HepG2 (cell line): ENCODE results near the gene PHACTR1. TPM values are rescaled to one million over a fixed set of nuclear protein-coding genes. Genes with fewer than 3 reads are reported as not detected.
A peak's percentile ranks its signal among the peaks of the same experiment; 100 is the strongest.

Source experiments
- ATAC-seq: fragments of 200-7000 bp; cut with Tn5 transposase; 3 replicates; pipeline ENCODE4 v1.9.1; 2020; ENCODE audit warnings: mild to moderate bottlenecking, moderate library complexity
- BruUV-seq: library from RNA; stranded (reverse); fragments of 400-500 nt; replicated peaks from 2 replicates; lab custom pipeline; 2021; lab: Mats Ljungman, UMichigan
- CTCF ChIA-PET: fragments of 300-600 bp; formaldehyde crosslinking; extraction: SDS; loops from one replicate; lab custom pipeline; 2021; ENCODE audit warnings: low total read pairs, inconsistent platforms, low intra/inter-chr PET ratio; lab: Yijun Ruan, JAX
- POLR2A ChIA-PET: fragments of 350-600 bp; sonication (Branson Sonifier 250); formaldehyde crosslinking; loops from one replicate; lab custom pipeline; 2020; ENCODE audit warnings: antibody characterized with exemption, inconsistent platforms; lab: Yijun Ruan, JAX
- DNase-seq: peaks from one replicate; pipeline ENCODE4 v3.0.0-alpha.2; 2015; ENCODE audit warnings: low spot score
- FAIRE-seq: peaks from 3 replicates; lab custom pipeline; 2011; peaks lifted over from hg19 to GRCh38; lab: Jason Lieb, UNC
- H2AFZ ChIP-seq: one replicate; pipeline ENCODE4 v1.6.1; 2011; ENCODE audit warnings: low read length, inconsistent platforms
- H3K27ac ChIP-seq: fragments of 300-600 bp; 3 replicates; pipeline ENCODE4 v1.8.0; 2011; ENCODE audit warnings: mixed run types, mild to moderate bottlenecking, mixed read lengths, low read length, inconsistent platforms; ENCODE audit not compliant: insufficient read depth; ENCODE audit errors: extremely low read length
- H3K27me3 ChIP-seq, 2 experiments: fragments of 200-600 bp in 1 of 2; 2 replicates in 1 of 2; 3 replicates in 1 of 2; pipeline versions ENCODE4 v1.6.0 to v1.8.0; 2011; ENCODE audit warnings: low read length in 2 of 2, mild to moderate bottlenecking in 2 of 2, moderate library complexity in 2 of 2, inconsistent platforms in 1 of 2; ENCODE audit not compliant: insufficient read depth in 2 of 2, control insufficient read depth in 1 of 2
- H3K36me3 ChIP-seq, 2 experiments: fragments of 200-600 bp in 1 of 2; replicated peaks in 1 of 2; 2 replicates in 1 of 2; 3 replicates in 1 of 2; pipeline versions ENCODE4 v1.5.1 to v1.8.0; 2011; ENCODE audit warnings: low read length in 2 of 2, inconsistent platforms in 1 of 2; ENCODE audit not compliant: insufficient read depth in 2 of 2, control insufficient read depth in 1 of 2
- H3K4me1 ChIP-seq: 2 replicates; pipeline ENCODE4 v1.5.1; 2012; ENCODE audit warnings: low read length, inconsistent platforms; ENCODE audit not compliant: insufficient read depth
- H3K4me2 ChIP-seq: 2 replicates; pipeline ENCODE4 v1.6.0; 2011; ENCODE audit warnings: low read depth, low read length, inconsistent platforms
- H3K4me3 ChIP-seq, 3 experiments: fragments of 200-600 bp in 1 of 3; sonication (generic), shearing (Covaris generic) in 1 of 3; replicated peaks in 1 of 3; 2 replicates each; pipeline ENCODE4 v1.5.1; 2011 to 2016; ENCODE audit warnings: low read length in 3 of 3, inconsistent platforms in 2 of 3, low read depth in 2 of 3, mild to moderate bottlenecking in 2 of 3, control low read depth in 1 of 3, mixed read lengths in 1 of 3; ENCODE audit not compliant: insufficient read depth in 1 of 3
- H3K79me2 ChIP-seq: one replicate; pipeline ENCODE4 v1.6.1; 2011; ENCODE audit warnings: low read length, inconsistent platforms; ENCODE audit not compliant: insufficient read depth
- H3K9ac ChIP-seq: 2 replicates; pipeline ENCODE4 v1.6.0; 2011; ENCODE audit warnings: mild to moderate bottlenecking, low read depth, low read length, inconsistent platforms; ENCODE audit not compliant: insufficient read depth
- H3K9me3 ChIP-seq: 2 replicates; pipeline ENCODE4 v1.5.1; 2012; ENCODE audit warnings: mild to moderate bottlenecking, low read length
- H4K20me1 ChIP-seq: 2 replicates; pipeline ENCODE4 v1.6.0; 2011; ENCODE audit warnings: inconsistent platforms, mild to moderate bottlenecking, low read length, moderate library complexity; ENCODE audit not compliant: insufficient read depth
- FLYWCH1 ChIP-seq: sonication (generic); formaldehyde crosslinking; IDR thresholded peaks from 2 replicates; pipeline ENCODE4 v1.8.1; 2023; ENCODE audit warnings: mild to moderate bottlenecking, missing genetic modification reagents
- FOXA1 ChIP-seq, 2 experiments: fragments of 450-650 bp in 1 of 2; sonication (generic) in 1 of 2; formaldehyde crosslinking in 1 of 2; IDR thresholded peaks; 2 replicates each; pipeline versions ENCODE4 v1.4.0 to v1.6.1; 2016 to 2020; ENCODE audit warnings: missing genetic modification reagents in 1 of 2
- IKZF4 ChIP-seq: sonication (generic); formaldehyde crosslinking; IDR thresholded peaks from 2 replicates; pipeline ENCODE4 v1.5.1; 2020; ENCODE audit warnings: borderline replicate concordance, mild to moderate bottlenecking, low read depth, missing genetic modification reagents; ENCODE audit errors: not compliant biosample characterization
- PITX1 ChIP-seq: sonication (generic); formaldehyde crosslinking; IDR thresholded peaks from 2 replicates; pipeline ENCODE4 v1.5.1; 2020; ENCODE audit warnings: mild to moderate bottlenecking, missing genetic modification reagents
- SALL1 ChIP-seq: sonication (generic); formaldehyde crosslinking; IDR thresholded peaks from 2 replicates; pipeline ENCODE4 v1.8.0; 2022; ENCODE audit warnings: mild to moderate bottlenecking, missing genetic modification reagents
- ZNF501 ChIP-seq: sonication (generic); formaldehyde crosslinking; IDR thresholded peaks from 2 replicates; pipeline ENCODE4 v1.5.1; 2020; ENCODE audit warnings: mild to moderate bottlenecking, moderate library complexity, missing genetic modification reagents
- ZNF543 ChIP-seq: sonication (generic); formaldehyde crosslinking; IDR thresholded peaks from 2 replicates; pipeline ENCODE4 v1.4.0; 2020; ENCODE audit warnings: mild to moderate bottlenecking, missing genetic modification reagents
- ZNF660 ChIP-seq: sonication (generic); formaldehyde crosslinking; IDR thresholded peaks from 2 replicates; pipeline ENCODE4 v1.5.1; 2020; ENCODE audit warnings: mild to moderate bottlenecking, low read depth, missing genetic modification reagents, borderline replicate concordance
- WGBS: methylation state at CpG from one replicate; pipeline ENCODE4 v1.1.6; 2017; ENCODE audit warnings: low lambda C conversion rate; 5-methylcytosine and 5-hydroxymethylcytosine counted together
- in situ Hi-C: cut with HindIII; loops from 2 replicates; pipeline ENCODE4 v1.10.0; 2017; ENCODE audit warnings: low pct_unique_long_range_greater_than_20kb; ENCODE audit not compliant: extremely low pct_ligation_motif_present
- intact Hi-C: fragments of 100-400 bp; cut with micrococcal nuclease; formaldehyde crosslinking; loops from one replicate; pipeline ENCODE4 v1.10.0; 2022; ENCODE audit not compliant: unreplicated experiment
- polyA plus RNA-seq, 8 experiments: library from polyadenylated mRNA; depleted of rRNA in 3 of 8; stranded (reverse) in 7 of 8; unstranded in 1 of 8; fragments of >200 nt; fragmentation: Illumina TruSeq in 4 of 8; extraction: Trizol in 4 of 8; gene quantifications; 2 replicates each; pipeline versions ENCODE4 v1.2.1 to v1.2.3, GENCODE V29; 2011 to 2016; ENCODE audit warnings: low read depth in 4 of 8, missing spikeins in 1 of 8, mixed read lengths in 1 of 8; ENCODE audit not compliant: insufficient read depth in 1 of 8
- total RNA-seq, 5 experiments: library from RNA; depleted of rRNA; stranded (reverse); fragments of >200 nt; fragmentation: Illumina TruSeq; extraction: Trizol; gene quantifications; 2 replicates each; pipeline ENCODE4 v1.2.3, GENCODE V29; 2016; ENCODE audit warnings: low read depth in 1 of 5
- TF ChIP-seq, protein P1 (sequence below): sonication (generic); formaldehyde crosslinking; IDR thresholded peaks from 2 replicates; pipeline ENCODE4 v1.4.0; 2020; ENCODE audit warnings: mild to moderate bottlenecking, missing genetic modification reagents
- TF ChIP-seq, protein P2 (sequence below): sonication (generic); formaldehyde crosslinking; conservative IDR thresholded peaks from 2 replicates; pipeline ENCODE4 v1.4.0; 2020; ENCODE audit warnings: missing genetic modification reagents
- TF ChIP-seq, protein P3 (sequence below): sonication (generic); formaldehyde crosslinking; IDR thresholded peaks from 2 replicates; pipeline ENCODE4 v1.5.0; 2020; ENCODE audit warnings: mild to moderate bottlenecking, missing genetic modification reagents

The PHACTR1 gene
- total and polyA plus RNA-seq, 2 of the 13 experiments (the other 11 are each of a cell fraction or from before 2014, with no cell fraction given): 0.09 TPM; not detected in 1

DNA sequence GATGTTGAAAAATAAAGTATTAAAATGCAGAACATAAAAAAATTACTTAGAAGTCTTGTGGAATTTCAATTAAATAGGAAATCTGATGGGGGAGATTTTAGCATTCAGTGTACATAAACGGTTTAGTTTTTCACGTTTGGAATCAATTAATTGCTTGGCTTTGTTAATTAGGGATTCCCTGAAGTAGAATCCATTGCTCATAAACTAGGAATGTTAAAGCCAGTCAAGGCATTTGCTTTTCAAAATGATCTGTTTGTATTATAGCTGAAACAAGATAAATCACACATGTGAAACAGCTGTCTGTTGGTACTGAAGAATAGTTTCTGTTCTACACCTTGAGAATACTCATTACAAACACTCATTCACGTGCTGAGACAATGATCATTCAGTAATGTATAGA lies 313.8 kb downstream of the PHACTR1 start:
- Histone ChIP-seq H3K9ac (no peak overlapping the region), H2AFZ (no peak overlapping the region), H3K36me3 (no peaks in the 10 kb centered on the region), H3K27me3 (peaks cover 0 to 3% of the 10 kb centered on the region in 2 experiments; a peak in 1 of 5 replicates), H3K4me2 (no peak overlapping the region), H3K27ac (no peak overlapping the region), H3K4me3 (no peak overlapping the region), H3K79me2 (no peaks in the 10 kb centered on the region), H4K20me1 (no peaks in the 10 kb centered on the region), H3K4me1 (no peaks in the 10 kb centered on the region), H3K9me3 (no peaks in the 10 kb centered on the region)
- in situ Hi-C loops: no loop called here
- ATAC-seq (no peak), FAIRE-seq (peak; percentile 4), DNase-seq (no peak)
- ChIA-PET POLR2A (no interaction called here), CTCF (no interaction called here)
- under 1% methylated on average over 3 of the region's 3 CpGs for WGBS
- no TSS peak for BruUV-seq
- intact Hi-C loops: no loop called here
- TF ChIP-seq, protein P1, sequence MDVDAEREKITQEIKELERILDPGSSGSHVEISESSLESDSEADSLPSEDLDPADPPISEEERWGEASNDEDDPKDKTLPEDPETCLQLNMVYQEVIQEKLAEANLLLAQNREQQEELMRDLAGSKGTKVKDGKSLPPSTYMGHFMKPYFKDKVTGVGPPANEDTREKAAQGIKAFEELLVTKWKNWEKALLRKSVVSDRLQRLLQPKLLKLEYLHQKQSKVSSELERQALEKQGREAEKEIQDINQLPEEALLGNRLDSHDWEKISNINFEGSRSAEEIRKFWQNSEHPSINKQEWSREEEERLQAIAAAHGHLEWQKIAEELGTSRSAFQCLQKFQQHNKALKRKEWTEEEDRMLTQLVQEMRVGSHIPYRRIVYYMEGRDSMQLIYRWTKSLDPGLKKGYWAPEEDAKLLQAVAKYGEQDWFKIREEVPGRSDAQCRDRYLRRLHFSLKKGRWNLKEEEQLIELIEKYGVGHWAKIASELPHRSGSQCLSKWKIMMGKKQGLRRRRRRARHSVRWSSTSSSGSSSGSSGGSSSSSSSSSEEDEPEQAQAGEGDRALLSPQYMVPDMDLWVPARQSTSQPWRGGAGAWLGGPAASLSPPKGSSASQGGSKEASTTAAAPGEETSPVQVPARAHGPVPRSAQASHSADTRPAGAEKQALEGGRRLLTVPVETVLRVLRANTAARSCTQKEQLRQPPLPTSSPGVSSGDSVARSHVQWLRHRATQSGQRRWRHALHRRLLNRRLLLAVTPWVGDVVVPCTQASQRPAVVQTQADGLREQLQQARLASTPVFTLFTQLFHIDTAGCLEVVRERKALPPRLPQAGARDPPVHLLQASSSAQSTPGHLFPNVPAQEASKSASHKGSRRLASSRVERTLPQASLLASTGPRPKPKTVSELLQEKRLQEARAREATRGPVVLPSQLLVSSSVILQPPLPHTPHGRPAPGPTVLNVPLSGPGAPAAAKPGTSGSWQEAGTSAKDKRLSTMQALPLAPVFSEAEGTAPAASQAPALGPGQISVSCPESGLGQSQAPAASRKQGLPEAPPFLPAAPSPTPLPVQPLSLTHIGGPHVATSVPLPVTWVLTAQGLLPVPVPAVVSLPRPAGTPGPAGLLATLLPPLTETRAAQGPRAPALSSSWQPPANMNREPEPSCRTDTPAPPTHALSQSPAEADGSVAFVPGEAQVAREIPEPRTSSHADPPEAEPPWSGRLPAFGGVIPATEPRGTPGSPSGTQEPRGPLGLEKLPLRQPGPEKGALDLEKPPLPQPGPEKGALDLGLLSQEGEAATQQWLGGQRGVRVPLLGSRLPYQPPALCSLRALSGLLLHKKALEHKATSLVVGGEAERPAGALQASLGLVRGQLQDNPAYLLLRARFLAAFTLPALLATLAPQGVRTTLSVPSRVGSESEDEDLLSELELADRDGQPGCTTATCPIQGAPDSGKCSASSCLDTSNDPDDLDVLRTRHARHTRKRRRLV (CRISPR knock-in tag): no peak
- TF ChIP-seq FOXA1 (IDR thresholded peaks at IDR 0.05) (no peak), FOXA1 (CRISPR knock-in tag; IDR thresholded peaks at IDR 0.05) (no peak), IKZF4 (CRISPR knock-in tag) (no peak), ZNF660 (no peak), ZNF501 (CRISPR knock-in tag) (no peak), PITX1 (CRISPR knock-in tag) (no peak), ZNF543 (CRISPR knock-in tag) (no peak), FLYWCH1 (no peak), SALL1 (CRISPR knock-in tag) (no peak)
- TF ChIP-seq, protein P2, sequence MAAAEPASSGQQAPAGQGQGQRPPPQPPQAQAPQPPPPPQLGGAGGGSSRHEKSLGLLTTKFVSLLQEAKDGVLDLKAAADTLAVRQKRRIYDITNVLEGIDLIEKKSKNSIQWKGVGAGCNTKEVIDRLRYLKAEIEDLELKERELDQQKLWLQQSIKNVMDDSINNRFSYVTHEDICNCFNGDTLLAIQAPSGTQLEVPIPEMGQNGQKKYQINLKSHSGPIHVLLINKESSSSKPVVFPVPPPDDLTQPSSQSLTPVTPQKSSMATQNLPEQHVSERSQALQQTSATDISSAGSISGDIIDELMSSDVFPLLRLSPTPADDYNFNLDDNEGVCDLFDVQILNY: no peak
- TF ChIP-seq, protein P3, sequence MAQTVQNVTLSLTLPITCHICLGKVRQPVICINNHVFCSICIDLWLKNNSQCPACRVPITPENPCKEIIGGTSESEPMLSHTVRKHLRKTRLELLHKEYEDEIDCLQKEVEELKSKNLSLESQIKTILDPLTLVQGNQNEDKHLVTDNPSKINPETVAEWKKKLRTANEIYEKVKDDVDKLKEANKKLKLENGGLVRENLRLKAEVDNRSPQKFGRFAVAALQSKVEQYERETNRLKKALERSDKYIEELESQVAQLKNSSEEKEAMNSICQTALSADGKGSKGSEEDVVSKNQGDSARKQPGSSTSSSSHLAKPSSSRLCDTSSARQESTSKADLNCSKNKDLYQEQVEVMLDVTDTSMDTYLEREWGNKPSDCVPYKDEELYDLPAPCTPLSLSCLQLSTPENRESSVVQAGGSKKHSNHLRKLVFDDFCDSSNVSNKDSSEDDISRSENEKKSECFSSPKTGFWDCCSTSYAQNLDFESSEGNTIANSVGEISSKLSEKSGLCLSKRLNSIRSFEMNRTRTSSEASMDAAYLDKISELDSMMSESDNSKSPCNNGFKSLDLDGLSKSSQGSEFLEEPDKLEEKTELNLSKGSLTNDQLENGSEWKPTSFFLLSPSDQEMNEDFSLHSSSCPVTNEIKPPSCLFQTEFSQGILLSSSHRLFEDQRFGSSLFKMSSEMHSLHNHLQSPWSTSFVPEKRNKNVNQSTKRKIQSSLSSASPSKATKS (CRISPR knock-in tag): no peak
